Stimulated activated naive CD4-positive, alpha-beta T cell (primary cell): Measurements from ENCODE around the gene NUCKS1.

Source experiments
- DNase-seq, 6 experiments: peaks; one replicate each; lab custom pipeline; 2025; lab: John Stamatoyannopoulos, UW

NUCKS1 gene

GRCh38 chr1:205669341-205670149 is 80.4 kb downstream of the NUCKS1 start:
- DNase-seq: no peak

- DNase-seq: no peak
Observed at GRCh38 chr1:205668951-205669340, 81.0 kb downstream of the NUCKS1 start.

GRCh38 chr1:205667909-205668643 is 81.9 kb downstream of the NUCKS1 start:
- DNase-seq: no peak

- DNase-seq: no peak
Observed at GRCh38 chr1:205666372-205667166, 83.4 kb downstream of the NUCKS1 start.

GRCh38 chr1:205665201-205666045 is 84.6 kb downstream of the NUCKS1 start:
- DNase-seq: no peak

GRCh38 chr1:205664399-205665017 is 85.5 kb downstream of the NUCKS1 start:
- no peak for DNase-seq

- DNase-seq: no peak
Observed at GRCh38 chr1:205663286-205663936, 86.6 kb downstream of the NUCKS1 start.
